HUES48 (cell line): ENCODE results near the gene SNRK.

Experiments
- H3K27ac ChIP-seq: one replicate; pipeline ENCODE4 v1.7.0; 2013; ENCODE audit warnings: low read depth, low read length, inconsistent platforms
- H3K27me3 ChIP-seq: 2 replicates; pipeline ENCODE4 v1.6.1; 2013; ENCODE audit warnings: mild to moderate bottlenecking, low read length; ENCODE audit not compliant: control insufficient read depth, insufficient read depth
- H3K36me3 ChIP-seq: 2 replicates; pipeline ENCODE4 v1.6.1; 2013; ENCODE audit warnings: low read length; ENCODE audit not compliant: control insufficient read depth, insufficient read depth
- H3K4me1 ChIP-seq: 2 replicates; pipeline ENCODE4 v1.6.1; 2013; ENCODE audit warnings: mild to moderate bottlenecking, low read length; ENCODE audit not compliant: control insufficient read depth, insufficient read depth
- H3K4me3 ChIP-seq: 2 replicates; pipeline ENCODE4 v1.5.1; 2013; ENCODE audit warnings: mild to moderate bottlenecking, low read depth, low read length
- H3K9ac ChIP-seq: 2 replicates; pipeline ENCODE4 v1.6.1; 2013; ENCODE audit warnings: mild to moderate bottlenecking, low read depth, low read length, moderate library complexity
- H3K9me3 ChIP-seq: 2 replicates; pipeline ENCODE4 v1.6.1; 2013; ENCODE audit warnings: low read length; ENCODE audit not compliant: control insufficient read depth, insufficient read depth

SNRK gene

GRCh38 chr3:43362961-43363360 is 76.6 kb downstream of the SNRK start:
- H3K9ac ChIP-seq: no peak overlapping the region
- no peaks in the 10 kb centered on the region for H3K9me3 ChIP-seq
- H3K27ac ChIP-seq: no peak overlapping the region
- peaks cover 15% of the 10 kb centered on the region for H3K4me1 ChIP-seq
- peaks cover 10% of the 10 kb centered on the region for H3K36me3 ChIP-seq
- H3K27me3 ChIP-seq: no peaks in the 10 kb centered on the region
- H3K4me3 ChIP-seq: no peak overlapping the region

- H3K9ac ChIP-seq: no peak overlapping the region
- no peaks in the 10 kb centered on the region for H3K27me3 ChIP-seq
- peaks cover 10% of the 10 kb centered on the region for H3K36me3 ChIP-seq
- H3K9me3 ChIP-seq: no peaks in the 10 kb centered on the region
- H3K4me1 ChIP-seq: peaks cover 15% of the 10 kb centered on the region
- H3K4me3 ChIP-seq: no peak overlapping the region
- H3K27ac ChIP-seq: no peak overlapping the region
Observed at GRCh38 chr3:43363621-43364266, 77.4 kb downstream of the SNRK start.

GRCh38 chr3:43364494-43364893 is 78.2 kb downstream of the SNRK start:
- Histone ChIP-seq H3K27ac (no peak overlapping the region), H3K4me3 (no peak overlapping the region), H3K4me1 (peaks cover 15% of the 10 kb centered on the region), H3K9ac (no peak overlapping the region), H3K9me3 (no peaks in the 10 kb centered on the region), H3K27me3 (no peaks in the 10 kb centered on the region), H3K36me3 (peaks cover 10% of the 10 kb centered on the region)

- Histone ChIP-seq H3K27ac (no peak overlapping the region), H3K9me3 (no peaks in the 10 kb centered on the region), H3K36me3 (peaks cover 10% of the 10 kb centered on the region), H3K27me3 (no peaks in the 10 kb centered on the region), H3K4me1 (peaks cover 15% of the 10 kb centered on the region), H3K4me3 (no peak overlapping the region), H3K9ac (no peak overlapping the region)
Observed at GRCh38 chr3:43364926-43365325, 78.6 kb downstream of the SNRK start.

GRCh38 chr3:43365601-43366305 is 79.4 kb downstream of the SNRK start:
- no peak overlapping the region for H3K4me3 ChIP-seq
- no peaks in the 10 kb centered on the region for H3K27me3 ChIP-seq
- H3K36me3 ChIP-seq: peaks cover 10% of the 10 kb centered on the region
- H3K4me1 ChIP-seq: peaks cover 10% of the 10 kb centered on the region
- no peak overlapping the region for H3K27ac ChIP-seq
- no peaks in the 10 kb centered on the region for H3K9me3 ChIP-seq
- no peak overlapping the region for H3K9ac ChIP-seq

- no peak overlapping the region for H3K27ac ChIP-seq
- H3K4me1 ChIP-seq: 0 out of 2 replicates have a peak, but pooled peaks cover 3% of the 10 kb centered on the region
- peaks cover 10% of the 10 kb centered on the region for H3K36me3 ChIP-seq
- H3K9me3 ChIP-seq: no peaks in the 10 kb centered on the region
- H3K4me3 ChIP-seq: no peak overlapping the region
- H3K9ac ChIP-seq: no peak overlapping the region
- H3K27me3 ChIP-seq: no peaks in the 10 kb centered on the region
Observed at GRCh38 chr3:43366481-43366880, 80.1 kb downstream of the SNRK start.

GRCh38 chr3:43366885-43367284 is 80.5 kb downstream of the SNRK start:
- Histone ChIP-seq H3K27me3 (no peaks in the 10 kb centered on the region), H3K4me3 (no peak overlapping the region), H3K9me3 (no peaks in the 10 kb centered on the region), H3K9ac (no peak overlapping the region), H3K27ac (no peak overlapping the region), H3K4me1 (peaks cover 5% of the 10 kb centered on the region; the same call in 1 of the 2 replicates), H3K36me3 (peaks cover 10% of the 10 kb centered on the region)

- H3K27me3 ChIP-seq: no peaks in the 10 kb centered on the region
- H3K27ac ChIP-seq: no peak overlapping the region
- peaks cover 10% of the 10 kb centered on the region for H3K36me3 ChIP-seq
- peaks cover 26% of the 10 kb centered on the region for H3K4me1 ChIP-seq
- no peak overlapping the region for H3K4me3 ChIP-seq
- H3K9me3 ChIP-seq: no peaks in the 10 kb centered on the region
- H3K9ac ChIP-seq: no peak overlapping the region
Observed at GRCh38 chr3:43369404-43370292, 83.3 kb downstream of the SNRK start.

GRCh38 chr3:43370293-43370980 is 84.1 kb downstream of the SNRK start:
- H3K9ac ChIP-seq: no peak overlapping the region
- H3K27ac ChIP-seq: no peak overlapping the region
- no peaks in the 10 kb centered on the region for H3K9me3 ChIP-seq
- H3K36me3 ChIP-seq: peaks cover 10% of the 10 kb centered on the region
- no peaks in the 10 kb centered on the region for H3K27me3 ChIP-seq
- peaks cover 26% of the 10 kb centered on the region for H3K4me1 ChIP-seq
- no peak overlapping the region for H3K4me3 ChIP-seq

GRCh38 chr3:43371494-43371893 is 85.2 kb downstream of the SNRK start:
- H3K9ac ChIP-seq: no peak overlapping the region
- H3K9me3 ChIP-seq: no peaks in the 10 kb centered on the region
- no peaks in the 10 kb centered on the region for H3K36me3 ChIP-seq
- no peaks in the 10 kb centered on the region for H3K27me3 ChIP-seq
- no peak overlapping the region for H3K27ac ChIP-seq
- H3K4me1 ChIP-seq: peaks cover 26% of the 10 kb centered on the region
- no peak overlapping the region for H3K4me3 ChIP-seq
